NCI-H1436 (cell line): ENCODE results near the gene KCNA2.

Experiments used
- DNase-seq: peaks from one replicate; lab custom pipeline; 2025; lab: John Stamatoyannopoulos, UW

The KCNA2 gene

DNA sequence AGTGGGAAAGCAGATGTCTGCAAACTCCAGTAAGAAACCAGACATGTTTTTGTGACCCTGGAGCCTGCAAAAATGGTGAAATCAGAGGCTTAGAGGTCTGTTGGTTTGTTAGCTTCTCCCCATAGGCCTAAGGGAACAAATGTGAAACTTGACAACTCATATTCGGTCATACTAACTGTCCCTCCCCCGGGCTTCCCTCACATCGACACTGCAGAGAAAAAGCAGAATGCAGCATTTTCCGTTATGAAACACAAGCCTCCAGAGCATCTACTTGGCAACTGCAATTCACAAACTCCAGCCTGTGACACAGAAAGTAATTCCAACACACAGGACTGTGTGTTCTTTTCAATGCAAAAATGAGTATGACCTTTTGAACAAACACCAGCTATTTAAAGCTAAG is 3.7 kb downstream of the KCNA2 start:
- no peak for DNase-seq

- no peak for DNase-seq
These were observed 4.8 kb downstream of the KCNA2 start for GRCh38 chr1:110601332-110601731.

- DNase-seq = no peak
These were observed 5.4 kb downstream of the KCNA2 start for GRCh38 chr1:110600716-110601115.

DNA sequence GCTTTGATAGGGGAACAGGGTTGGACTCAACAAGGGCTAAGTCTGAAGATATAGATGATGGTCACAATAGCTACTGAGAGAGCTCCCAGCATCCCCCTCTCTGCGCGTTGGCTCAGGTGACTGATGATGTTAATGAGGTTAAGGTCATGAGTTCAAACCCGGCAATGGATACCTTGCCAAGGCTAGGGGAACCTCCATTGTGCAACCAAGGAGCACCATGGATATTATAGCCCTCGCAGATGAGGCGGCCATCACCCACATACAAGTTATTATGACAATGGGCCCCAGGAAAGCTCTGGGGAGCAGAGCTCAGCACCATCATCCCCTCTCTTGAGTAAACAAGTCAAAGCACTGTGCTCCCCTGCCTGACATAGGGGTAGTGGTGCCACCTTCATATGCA is 8.2 kb downstream of the KCNA2 start:
- no peak for DNase-seq

DNA sequence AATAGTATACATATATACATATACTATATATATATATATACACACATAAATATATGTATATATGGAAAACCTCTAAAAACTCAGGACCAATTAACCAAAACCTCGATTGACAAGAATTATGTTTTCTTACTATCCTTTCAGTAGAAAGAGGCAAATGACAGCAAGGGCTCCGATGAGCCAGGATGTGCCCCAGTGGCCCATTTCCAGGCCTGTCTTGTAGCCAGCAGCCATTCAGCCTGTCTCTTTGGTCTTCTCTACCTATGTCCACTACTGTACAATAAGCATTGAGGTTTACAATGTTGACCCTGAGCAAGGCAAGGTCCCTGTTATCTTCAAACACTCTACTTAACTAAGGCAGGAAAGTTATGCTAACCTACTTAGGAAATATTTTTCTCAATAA is 9.8 kb downstream of the KCNA2 start:
- no peak for DNase-seq

DNA sequence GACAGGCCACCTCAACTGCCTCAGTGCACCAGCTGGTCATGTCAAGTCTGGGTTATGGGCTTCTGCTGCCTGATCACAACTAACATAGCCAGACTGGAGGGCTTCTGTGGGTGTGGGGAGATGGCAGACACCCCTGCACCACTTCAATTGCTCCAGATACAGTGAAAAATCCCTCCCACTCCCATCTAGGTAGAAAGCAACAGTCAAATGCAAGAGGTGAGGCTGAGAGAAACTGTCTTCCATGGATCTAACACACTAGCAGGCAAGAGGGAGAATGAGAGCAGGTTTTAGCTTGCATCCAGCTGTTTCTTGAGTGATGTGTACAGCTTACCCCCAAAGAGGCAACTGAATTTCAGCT is 10.8 kb downstream of the KCNA2 start:
- DNase-seq = no peak

DNA sequence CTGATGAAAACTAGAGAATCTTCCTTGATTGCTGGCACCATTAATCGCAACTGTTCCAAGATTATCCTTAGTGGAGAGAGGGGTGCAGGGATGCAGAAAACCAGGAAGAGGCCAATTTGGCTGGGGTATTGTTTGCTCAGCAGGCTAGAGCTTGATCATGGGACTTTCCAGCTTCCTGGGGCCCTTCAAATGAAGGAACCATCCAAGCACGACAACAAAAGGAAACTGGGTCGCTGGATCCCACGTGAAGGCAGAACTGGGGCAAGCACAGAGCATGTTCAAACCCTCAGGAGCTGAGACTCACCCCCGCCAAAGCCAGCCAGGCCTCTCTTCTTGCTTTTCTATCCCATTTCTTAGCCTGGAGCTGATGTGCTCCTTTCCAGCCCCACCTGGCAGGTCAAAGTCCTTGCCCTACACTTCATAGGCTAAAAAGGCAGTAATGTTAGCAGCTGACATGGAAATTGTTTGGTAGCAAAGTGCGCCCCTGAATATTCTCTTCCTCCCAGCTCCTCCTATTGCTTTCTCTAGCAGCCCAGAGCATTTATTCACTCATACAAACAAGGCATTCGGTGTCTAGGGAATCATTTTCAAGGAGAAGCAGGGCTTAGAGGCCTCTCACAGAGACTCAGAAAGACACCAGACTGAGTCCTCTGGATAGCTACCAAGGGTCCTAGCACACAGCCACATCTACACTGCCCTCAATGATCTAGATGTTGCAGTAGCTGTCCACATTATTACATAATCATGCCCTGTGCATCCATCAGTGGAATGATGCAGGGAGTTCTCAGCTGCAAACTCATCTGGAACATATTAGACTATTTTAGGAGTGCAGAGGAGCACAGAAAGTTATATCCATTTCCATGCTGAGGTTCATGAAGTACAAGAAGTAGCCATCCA is 11.5 kb downstream of the KCNA2 start:
- no peak for DNase-seq

DNA sequence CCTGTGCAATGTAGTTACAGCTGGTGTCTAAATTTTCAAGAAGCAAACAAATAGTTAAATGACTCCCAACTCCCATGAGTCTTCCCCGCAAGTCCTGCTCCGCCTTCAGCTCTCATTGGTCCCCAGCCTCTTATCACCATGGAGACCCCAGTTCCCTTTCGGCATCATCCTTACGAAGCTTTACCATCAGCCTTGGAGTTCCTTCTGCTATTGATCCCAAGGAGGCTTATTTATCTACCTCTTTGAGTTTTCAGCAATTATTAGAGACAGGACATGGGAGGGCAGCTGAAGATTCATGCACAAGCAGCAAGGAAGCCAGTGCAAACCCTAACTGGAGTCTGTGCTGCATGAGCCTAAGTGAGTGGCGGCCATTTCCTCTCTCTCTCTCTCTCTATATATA is 12.3 kb downstream of the KCNA2 start:
- no peak for DNase-seq

DNA sequence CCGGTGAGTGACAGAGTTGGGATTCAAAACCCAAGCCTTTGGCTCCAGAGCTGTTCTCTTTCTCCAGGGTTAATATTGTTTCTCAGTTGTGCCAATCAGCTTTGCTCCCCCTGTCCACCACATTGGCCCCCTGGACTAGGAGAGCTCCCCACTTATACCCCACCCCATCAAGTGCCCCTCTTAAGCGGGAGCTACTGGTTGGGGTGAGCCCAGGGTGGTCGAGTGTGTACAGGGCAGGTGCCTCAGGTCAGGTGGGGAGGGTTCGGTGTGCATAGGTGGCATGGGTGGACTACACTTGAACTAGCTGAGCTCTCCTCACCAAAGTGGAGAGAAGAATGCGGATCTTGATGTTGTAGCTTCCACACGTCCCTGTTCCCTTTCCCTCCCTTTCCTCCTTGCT is 14.2 kb downstream of the KCNA2 start:
- no peak for DNase-seq

- no peak for DNase-seq
These were observed 17.2 kb downstream of the KCNA2 start for GRCh38 chr1:110588991-110589390.

DNA sequence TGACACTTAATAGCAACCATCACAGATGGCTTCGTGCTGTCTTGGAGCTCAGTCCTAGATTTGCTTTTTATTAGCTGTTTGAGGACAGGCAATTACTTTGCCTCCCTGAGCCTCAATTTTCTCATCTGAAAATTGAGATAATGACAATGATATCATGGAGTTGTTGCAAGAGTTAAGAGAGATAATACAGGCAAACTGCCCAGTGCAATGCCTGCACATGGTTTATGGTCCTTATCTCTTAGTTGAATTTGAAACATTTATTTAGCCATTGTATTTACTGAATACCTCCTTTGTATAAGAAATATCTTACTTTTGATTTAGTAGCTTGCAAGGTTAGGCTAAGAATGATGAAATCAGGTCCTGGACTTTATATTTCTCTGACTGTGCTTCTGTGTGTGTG is 17.7 kb downstream of the KCNA2 start:
- DNase-seq = no peak

GRCh38 chr1:110587906-110588305 is 18.3 kb downstream of the KCNA2 start:
- DNase-seq = no peak

- DNase-seq = no peak
These were observed 20.7 kb downstream of the KCNA2 start for GRCh38 chr1:110585481-110585880.

DNA sequence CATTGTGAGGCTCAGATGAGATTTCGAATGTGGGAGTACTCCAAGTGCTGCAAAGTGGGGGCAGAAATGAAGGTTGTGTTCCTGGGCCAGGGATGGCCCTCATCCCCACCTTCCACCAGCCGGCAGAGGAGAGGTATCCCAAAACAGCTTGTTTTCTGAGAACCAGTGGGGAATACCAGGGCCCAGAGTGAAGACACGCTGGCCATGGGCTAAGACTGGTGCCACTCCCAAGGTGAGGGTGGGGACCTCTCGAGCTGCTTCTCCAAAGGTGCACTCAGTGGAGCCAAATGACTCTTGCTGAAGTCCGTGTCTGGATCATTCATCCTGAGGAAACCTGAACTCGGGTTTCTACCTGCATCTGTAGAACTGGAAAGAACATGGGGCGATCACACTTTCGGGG is 22.1 kb downstream of the KCNA2 start:
- DNase-seq = no peak

- no peak for DNase-seq
These were observed 22.7 kb downstream of the KCNA2 start for GRCh38 chr1:110583505-110583904.

- no peak for DNase-seq
These were observed 23.8 kb downstream of the KCNA2 start for GRCh38 chr1:110582378-110582777.

DNA sequence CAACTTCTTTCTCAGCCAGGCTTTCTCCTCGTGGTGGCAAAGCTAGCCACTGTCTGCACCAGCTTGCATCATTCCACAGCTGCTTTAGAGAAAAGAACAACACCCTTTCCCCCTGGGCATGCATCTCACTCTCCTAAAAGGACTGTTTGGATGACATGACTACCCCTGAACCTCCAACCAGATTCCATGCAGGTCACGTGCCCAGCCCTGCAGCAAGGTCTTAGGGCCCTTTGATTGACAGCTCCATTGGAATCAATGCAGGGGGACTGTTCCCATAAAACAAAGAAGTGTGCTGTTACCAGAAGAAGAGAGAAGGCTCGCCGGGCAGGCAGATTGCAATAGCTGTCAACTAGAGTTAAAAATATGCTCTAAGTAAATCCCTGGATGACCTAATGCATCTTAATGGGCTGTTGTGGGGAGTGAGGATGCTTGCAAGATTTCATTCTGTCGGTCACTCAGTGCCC is 24.4 kb downstream of the KCNA2 start:
- no peak for DNase-seq

DNA sequence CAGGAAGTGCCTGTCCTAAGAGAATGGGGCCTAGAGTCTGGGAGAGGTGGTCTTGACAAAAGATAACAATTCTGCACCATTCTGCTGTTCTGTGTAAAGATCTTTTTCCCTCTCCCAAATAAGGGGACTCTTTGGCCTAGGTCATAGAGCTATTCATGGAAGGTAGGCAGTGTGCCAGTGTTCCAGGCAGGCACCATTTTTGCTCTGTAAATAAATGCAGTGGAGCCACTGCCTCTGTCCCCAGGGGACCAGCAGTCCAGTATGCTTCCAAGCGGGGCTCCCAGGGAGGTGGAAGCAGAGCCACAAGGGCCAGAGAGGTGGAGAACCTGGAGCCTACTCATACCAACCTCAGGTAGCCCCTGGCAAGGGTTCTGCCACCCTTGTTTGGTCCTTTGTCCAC is 25.9 kb downstream of the KCNA2 start:
- no peak for DNase-seq

DNA sequence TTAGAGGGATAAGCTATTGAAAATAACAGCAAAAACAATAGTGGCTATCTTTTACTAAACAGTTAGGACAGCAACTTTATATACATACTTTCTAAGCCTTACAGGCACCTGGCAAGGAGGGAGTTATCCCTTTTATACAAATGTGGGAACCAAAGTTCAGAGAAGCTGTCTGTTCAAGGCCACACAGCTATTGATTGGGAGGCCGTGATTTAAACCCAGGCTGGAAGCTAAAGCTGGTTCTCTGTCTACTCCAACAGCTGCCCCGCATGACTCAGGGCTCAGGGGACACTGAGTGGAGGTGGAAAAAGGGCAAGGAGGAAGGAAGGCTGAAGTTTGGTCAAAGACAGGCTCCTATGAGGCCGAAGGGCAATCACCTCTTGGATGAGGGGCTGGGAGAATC is 26.7 kb downstream of the KCNA2 start:
- no peak for DNase-seq

DNA sequence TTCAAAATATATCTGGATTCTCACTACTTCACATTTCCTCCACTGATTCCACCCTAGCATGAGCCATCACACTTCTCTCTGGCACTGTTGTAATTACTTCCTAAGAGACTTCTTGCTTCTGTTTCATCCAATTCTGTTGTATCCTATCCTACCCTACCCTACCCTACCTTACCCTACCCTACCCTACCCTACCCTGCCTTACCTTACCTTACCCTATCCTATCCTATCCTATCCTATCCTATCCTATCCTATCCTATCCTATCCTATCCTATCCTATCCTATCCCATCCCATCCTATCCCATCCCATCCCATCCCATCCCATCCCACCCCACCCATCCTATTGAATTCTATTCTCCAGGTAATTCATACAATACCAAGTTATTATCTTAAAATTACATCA is 29.7 kb downstream of the KCNA2 start:
- DNase-seq = no peak

DNA sequence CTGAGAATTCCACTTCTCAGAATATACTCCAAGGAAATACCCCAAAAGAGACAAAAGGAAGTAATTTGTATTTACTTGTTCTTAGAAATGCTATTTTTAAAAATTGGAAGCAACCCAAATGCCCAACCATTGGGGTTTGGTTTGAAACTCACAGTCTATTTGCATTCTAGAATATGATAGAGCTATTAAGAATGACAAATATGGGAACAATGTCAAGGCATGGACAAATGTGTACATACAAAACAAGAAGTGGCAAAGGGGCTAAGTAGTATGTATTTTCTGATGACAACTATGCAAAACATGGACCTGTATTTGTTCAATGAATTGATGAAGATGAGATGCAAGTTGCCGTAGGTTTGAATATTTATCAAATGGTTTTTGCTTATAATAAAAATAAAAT is 32.8 kb downstream of the KCNA2 start:
- DNase-seq = no peak

GRCh38 chr1:110572751-110573150 is 33.4 kb downstream of the KCNA2 start:
- DNase-seq = no peak

DNA sequence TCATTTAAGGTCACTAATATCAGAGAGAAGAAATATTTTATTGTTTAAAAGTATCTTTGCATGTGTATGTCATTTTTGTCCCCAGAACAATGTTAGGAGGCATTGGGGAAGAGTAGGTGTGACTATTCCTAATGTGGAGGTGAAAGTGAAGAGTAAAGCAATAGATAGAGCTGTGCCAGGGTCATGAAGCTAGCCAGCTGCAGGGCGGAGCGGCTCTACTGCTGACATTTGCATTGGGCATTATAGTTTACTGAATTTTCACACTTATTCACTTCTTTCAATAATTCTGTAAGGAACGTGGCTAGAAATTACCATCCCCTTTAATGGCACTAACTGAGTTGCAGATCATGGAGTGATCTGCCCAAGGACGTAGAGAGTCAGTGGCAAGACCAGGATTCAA is 35.3 kb downstream of the KCNA2 start:
- no peak for DNase-seq

GRCh38 chr1:110570307-110570706 is 35.9 kb downstream of the KCNA2 start:
- no peak for DNase-seq
